Smooth muscle cell (in vitro differentiated cells): ENCODE results near the gene PDAP1. TPM values are rescaled to one million over a fixed set of nuclear protein-coding genes. Genes with fewer than 3 reads are reported as not detected.

Experiments
- DNase-seq: peaks from one replicate; lab custom pipeline; 2025; ENCODE audit not compliant: unreplicated experiment; lab: John Stamatoyannopoulos, UW
- H2AFZ ChIP-seq: fragments of 200-600 bp; sonication (generic); 2 replicates; pipeline ENCODE4 v1.6.0; 2016; ENCODE audit warnings: antibody characterized with exemption, low read depth, mild to moderate bottlenecking
- H3F3A ChIP-seq: fragments of 200-600 bp; sonication (generic); 2 replicates; pipeline ENCODE4 v1.6.0; 2017; ENCODE audit warnings: antibody characterized with exemption, low read depth
- H3K27ac ChIP-seq: fragments of 200-600 bp; sonication (generic); 2 replicates; pipeline ENCODE4 v1.5.1; 2016; ENCODE audit warnings: low read depth, mild to moderate bottlenecking
- H3K27me3 ChIP-seq: fragments of 200-600 bp; sonication (generic); 2 replicates; pipeline ENCODE4 v1.6.1; 2016; ENCODE audit warnings: low read depth, mild to moderate bottlenecking
- H3K36me3 ChIP-seq: fragments of 200-600 bp; sonication (generic); 2 replicates; pipeline ENCODE4 v1.5.1; 2016; ENCODE audit warnings: low read depth
- H3K4me1 ChIP-seq: fragments of 200-600 bp; sonication (generic); 2 replicates; pipeline ENCODE4 v1.5.1; 2016; ENCODE audit warnings: low read depth
- H3K4me2 ChIP-seq: fragments of 200-600 bp; sonication (generic); 2 replicates; pipeline ENCODE4 v1.6.0; 2016; ENCODE audit warnings: mild to moderate bottlenecking
- H3K4me3 ChIP-seq: fragments of 200-600 bp; sonication (generic); 2 replicates; pipeline ENCODE4 v1.5.1; 2016; ENCODE audit warnings: mild to moderate bottlenecking
- H3K79me2 ChIP-seq: fragments of 200-600 bp; sonication (generic); 2 replicates; pipeline ENCODE4 v1.6.0; 2016; ENCODE audit warnings: low read depth, mild to moderate bottlenecking
- H3K9ac ChIP-seq: fragments of 200-600 bp; sonication (generic); 2 replicates; pipeline ENCODE4 v1.6.0; 2016; ENCODE audit warnings: low read depth
- H3K9me3 ChIP-seq: fragments of 200-600 bp; sonication (generic); replicated peaks from 2 replicates; pipeline ENCODE4 v1.5.1; 2016; ENCODE audit warnings: low read depth
- H4K20me1 ChIP-seq: fragments of 200-600 bp; sonication (generic); 2 replicates; pipeline ENCODE4 v1.6.0; 2016; ENCODE audit warnings: low read depth
- WGBS: methylation state at CpG from one replicate; pipeline ENCODE4 v1.1.7; 2016; ENCODE audit warnings: low lambda C conversion rate; 5-methylcytosine and 5-hydroxymethylcytosine counted together
- polyA plus RNA-seq: library from polyadenylated mRNA; unstranded; fragments of >200 nt; fragmentation: Nextera tagmentation; extraction: Ambion mirVana; gene quantifications from 2 replicates; pipeline ENCODE4 v1.2.1, GENCODE V29; 2016
- total RNA-seq: library from RNA; depleted of rRNA; stranded (reverse); fragments of >200 nt; gene quantifications from 2 replicates; pipeline ENCODE4 v1.2.3, GENCODE V29; 2014
- TF ChIP-seq, protein P1 (sequence below): fragments of 200-600 bp; sonication (generic); IDR thresholded peaks from 2 replicates; pipeline ENCODE4 v1.5.1; 2017; ENCODE audit warnings: borderline replicate concordance, mild to moderate bottlenecking, antibody characterized with exemption; ENCODE audit not compliant: insufficient read depth, poor library complexity, severe bottlenecking

PDAP1 gene
- total and polyA plus RNA-seq, 2 experiments from 2014 or later: 77.3 to 89.4 TPM

DNA sequence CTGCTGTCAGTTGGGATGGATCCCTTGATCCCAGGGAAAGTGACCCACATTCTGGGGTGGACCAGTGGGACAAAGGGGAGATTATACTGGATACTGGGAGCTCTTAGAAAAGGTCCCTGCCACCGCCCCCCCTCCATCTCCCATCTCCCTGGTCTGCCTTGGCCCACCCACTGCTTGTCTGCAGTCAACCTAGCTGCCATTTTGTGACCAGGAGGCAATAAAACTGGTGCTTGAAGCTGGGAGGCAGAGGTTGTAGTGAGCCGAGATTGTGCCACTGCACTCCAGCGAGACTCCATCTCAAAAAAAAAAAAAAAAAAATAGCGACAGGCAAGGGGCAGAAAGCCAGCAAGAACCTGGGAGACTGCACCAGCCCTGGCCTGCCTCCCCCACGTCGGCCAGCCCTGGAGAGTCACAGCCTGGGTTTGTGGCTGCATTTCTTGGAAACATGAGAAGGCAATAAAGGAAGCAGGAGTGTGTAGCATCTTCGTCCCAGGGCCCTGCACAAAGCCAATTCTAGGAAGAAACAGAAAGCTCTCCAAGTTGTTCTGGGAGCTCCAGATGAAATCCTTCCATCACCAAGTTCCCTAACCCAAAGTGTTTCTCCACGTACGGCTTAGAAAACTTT is 38.5 kb downstream of the PDAP1 start:
- Histone ChIP-seq H3K79me2 (peaks cover 3% of the 10 kb centered on the region), H3K4me2 (no peak overlapping the region), H3K27me3 (no peaks in the 10 kb centered on the region), H4K20me1 (no peaks in the 10 kb centered on the region), H3F3A (peaks cover 6% of the 10 kb centered on the region), H3K27ac (no peak overlapping the region), H3K4me3 (no peak overlapping the region), H3K4me1 (no peaks in the 10 kb centered on the region), H3K9ac (no peak overlapping the region), H3K36me3 (no peaks in the 10 kb centered on the region), H3K9me3 (no peaks in the 10 kb centered on the region), H2AFZ (no peak overlapping the region)
- WGBS: 84% methylated on average over 9 of the region's 9 CpGs
- no peak for DNase-seq
- TF ChIP-seq, protein P1, sequence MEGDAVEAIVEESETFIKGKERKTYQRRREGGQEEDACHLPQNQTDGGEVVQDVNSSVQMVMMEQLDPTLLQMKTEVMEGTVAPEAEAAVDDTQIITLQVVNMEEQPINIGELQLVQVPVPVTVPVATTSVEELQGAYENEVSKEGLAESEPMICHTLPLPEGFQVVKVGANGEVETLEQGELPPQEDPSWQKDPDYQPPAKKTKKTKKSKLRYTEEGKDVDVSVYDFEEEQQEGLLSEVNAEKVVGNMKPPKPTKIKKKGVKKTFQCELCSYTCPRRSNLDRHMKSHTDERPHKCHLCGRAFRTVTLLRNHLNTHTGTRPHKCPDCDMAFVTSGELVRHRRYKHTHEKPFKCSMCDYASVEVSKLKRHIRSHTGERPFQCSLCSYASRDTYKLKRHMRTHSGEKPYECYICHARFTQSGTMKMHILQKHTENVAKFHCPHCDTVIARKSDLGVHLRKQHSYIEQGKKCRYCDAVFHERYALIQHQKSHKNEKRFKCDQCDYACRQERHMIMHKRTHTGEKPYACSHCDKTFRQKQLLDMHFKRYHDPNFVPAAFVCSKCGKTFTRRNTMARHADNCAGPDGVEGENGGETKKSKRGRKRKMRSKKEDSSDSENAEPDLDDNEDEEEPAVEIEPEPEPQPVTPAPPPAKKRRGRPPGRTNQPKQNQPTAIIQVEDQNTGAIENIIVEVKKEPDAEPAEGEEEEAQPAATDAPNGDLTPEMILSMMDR: no peak

DNA sequence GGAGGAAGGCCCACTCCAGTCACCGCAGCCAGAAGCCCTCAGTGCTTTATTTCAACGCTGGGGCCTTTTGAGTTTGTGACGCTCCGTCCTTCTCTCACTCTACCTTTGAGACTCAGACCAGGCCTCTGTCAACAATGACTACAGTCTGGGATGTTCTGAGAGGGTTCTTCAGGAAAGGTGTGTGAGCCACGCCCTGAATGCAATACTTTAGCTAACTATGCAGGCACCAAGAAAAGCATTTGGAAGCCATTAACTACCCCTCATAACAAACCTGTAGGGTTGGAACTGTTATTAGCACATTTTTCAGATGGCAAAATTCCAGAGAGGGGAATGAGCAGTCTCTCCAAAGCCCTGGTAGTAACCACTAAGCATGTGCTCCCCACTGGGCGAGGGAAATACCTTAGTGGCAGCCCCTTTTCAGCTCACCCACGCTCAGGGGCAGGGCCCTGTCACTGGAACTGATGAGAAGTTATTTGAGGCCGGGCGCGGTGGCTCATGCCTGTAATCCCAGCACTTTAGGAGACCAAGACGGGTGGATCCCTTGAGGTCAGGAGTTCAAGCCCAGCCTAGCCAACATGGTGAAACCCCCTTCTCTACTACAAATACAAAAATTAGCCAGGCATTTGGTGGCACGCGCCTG is 39.5 kb downstream of the PDAP1 start:
- Histone ChIP-seq H3K27ac (no peak overlapping the region), H3F3A (peaks cover 6% of the 10 kb centered on the region), H3K79me2 (no peaks in the 10 kb centered on the region), H3K4me1 (no peaks in the 10 kb centered on the region), H3K9me3 (no peaks in the 10 kb centered on the region), H3K4me3 (no peak overlapping the region), H2AFZ (no peak overlapping the region), H3K9ac (no peak overlapping the region), H3K27me3 (no peaks in the 10 kb centered on the region), H3K36me3 (no peaks in the 10 kb centered on the region), H3K4me2 (no peak overlapping the region), H4K20me1 (no peaks in the 10 kb centered on the region)
- TF ChIP-seq, protein P1: no peak
- WGBS: 89% methylated on average over 13 of the region's 13 CpGs
- DNase-seq: no peak

DNA sequence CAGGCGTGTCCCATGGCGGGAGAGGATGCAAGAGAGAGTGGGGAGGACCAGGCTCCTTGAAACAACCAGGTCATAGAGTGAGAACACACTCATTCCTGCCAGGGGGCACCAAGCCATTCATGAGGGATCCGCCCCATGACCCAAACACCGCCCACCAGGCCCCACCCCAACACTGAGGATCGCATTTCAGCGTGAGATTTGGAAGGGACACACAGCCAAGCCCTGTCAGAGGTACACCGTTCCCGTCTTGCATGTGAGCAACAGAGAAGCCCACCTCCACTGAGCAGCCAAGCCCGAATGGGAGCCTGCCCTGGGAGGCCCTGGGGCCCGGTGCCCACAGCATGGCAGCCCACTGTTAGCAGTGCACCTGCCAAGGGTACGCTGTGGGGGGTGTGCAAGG is 41.8 kb downstream of the PDAP1 start:
- H3K4me3 ChIP-seq: no peak overlapping the region
- 93% methylated on average over 11 of the region's 11 CpGs for WGBS
- no peak overlapping the region for H3K9ac ChIP-seq
- H3K4me1 ChIP-seq: no peaks in the 10 kb centered on the region
- peaks cover 17% of the 10 kb centered on the region for H3F3A ChIP-seq
- no peak overlapping the region for H3K27ac ChIP-seq
- no peak overlapping the region for H3K4me2 ChIP-seq
- peaks cover 4% of the 10 kb centered on the region for H3K36me3 ChIP-seq
- no peaks in the 10 kb centered on the region for H3K9me3 ChIP-seq
- H3K79me2 ChIP-seq: no peaks in the 10 kb centered on the region
- TF ChIP-seq, protein P1: no peak
- H2AFZ ChIP-seq: no peak overlapping the region
- peaks cover 11% of the 10 kb centered on the region for H4K20me1 ChIP-seq
- no peak for DNase-seq
- no peaks in the 10 kb centered on the region for H3K27me3 ChIP-seq
